T-cell (primary cell): ENCODE results near the gene FAN1. TPM values are rescaled to one million over a fixed set of nuclear protein-coding genes. Genes with fewer than 3 reads are reported as not detected.

Experiments used
- total RNA-seq, 35 experiments: library from RNA in 6 of 35; stranded (reverse) in 6 of 35; fragments of 120-200 nt in 1 of 35; gene quantifications; one replicate each; pipeline versions ENCODE4 v1.2.1 to v1.2.4 and lab custom pipeline; 2013 to 2026

The FAN1 gene
- total RNA-seq, 5 donors from 2014 or later (not counting 1 experiment from before 2014, with no cell fraction given) = 21.2 to 31.2 (median 26.7) TPM

Other genes starting within 250 kb of the FAN1 start
- gene MTMR10, start 87.7 kb downstream of the FAN1 start, total RNA-seq = 10 to 100 TPM; 29.2 to 40.7 (median 33.1) TPM
- gene TRPM1, start 197.8 kb downstream of the FAN1 start, total RNA-seq = not detected